Right lobe of liver (tissue), 6 donors: Measurements from ENCODE around the gene RAP1A. TPM values are rescaled to one million over a fixed set of nuclear protein-coding genes. Genes with fewer than 3 reads are reported as not detected.
A peak's percentile ranks its signal among the peaks of the same experiment; 100 is the strongest.

Experiments used
- ATAC-seq, 4 donors: fragments of 200-7000 bp; cut with Tn5 transposase; one replicate each; pipeline ENCODE4 v1.9.1; 2020; ENCODE audit warnings: mild to moderate bottlenecking in 4 of 4, moderate library complexity in 4 of 4
- DNase-seq, 3 donors: peaks; one replicate each; pipeline ENCODE4 v3.0.0-alpha.2; 2020
- H3K27ac ChIP-seq, 3 donors: fragments of 200-600 bp; one replicate each; pipeline ENCODE4 v1.8.0; 2022
- H3K27me3 ChIP-seq, 2 donors: fragments of 200-600 bp; one replicate each; pipeline ENCODE4 v1.8.0; 2022
- H3K36me3 ChIP-seq, 4 donors: fragments of 200-600 bp; sonication (generic) in 1 of 4; one replicate each; pipeline versions ENCODE4 v1.5.1 to v1.8.0; 2017 to 2022; ENCODE audit warnings: control low read depth in 1 of 4
- H3K4me1 ChIP-seq, 4 donors: fragments of 200-600 bp; sonication (generic) in 1 of 4; one replicate each; pipeline versions ENCODE4 v1.5.1 to v1.8.0; 2017 to 2022; ENCODE audit warnings: control low read depth in 1 of 4
- H3K4me3 ChIP-seq, 3 donors: fragments of 200-600 bp; one replicate each; pipeline ENCODE4 v1.8.0; 2022
- H3K9me3 ChIP-seq, 4 donors: fragments of 200-600 bp; sonication (generic) in 1 of 4; one replicate each; pipeline versions ENCODE4 v1.5.1 to v1.8.0; 2017 to 2022; ENCODE audit warnings: control low read depth in 1 of 4
- POLR2A ChIP-seq: fragments of 450-650 bp; IDR thresholded peaks from one replicate; pipeline ENCODE4 v1.6.1; 2017; ENCODE audit warnings: antibody characterized with exemption, mild to moderate bottlenecking
- WGBS: methylation state at CpG from one replicate; pipeline ENCODE4 v1.1.6; 2018; ENCODE audit warnings: low coverage, low lambda C conversion rate; ENCODE audit not compliant: insufficient coverage; ENCODE audit errors: missing lambda C conversion rate; 5-methylcytosine and 5-hydroxymethylcytosine counted together
- intact Hi-C, 2 donors: fragments of 100-400 bp; cut with DNase I; formaldehyde crosslinking; loops; one replicate each; pipeline versions ENCODE4 v1.11.2 to v1.14.1; 2022
- total RNA-seq, 6 experiments: library from RNA; depleted of rRNA in 2 of 6; stranded (reverse); fragments of >200 nt in 2 of 6; fragmentation: NEBNext Ultra II Directional in 3 of 6; extraction: Animal tissue kit (Norgen Biotek cat#: 25700) in 3 of 6; gene quantifications; one replicate each; pipeline versions ENCODE4 v1.1.0 to v1.2.4, GENCODE V29; 2016 to 2023
- TF ChIP-seq, protein P1 (sequence below), 4 donors: fragments of 200-600 bp in 3 of 4; fragments of 450-650 bp in 1 of 4; IDR thresholded peaks; one replicate each; pipeline versions ENCODE4 v1.5.1 to v1.8.0; 2016 to 2022; ENCODE audit warnings: antibody characterized with exemption in 4 of 4, mild to moderate bottlenecking in 2 of 4
- donor health status: DM: no; HTN: yes; CAD: no.
- donor health status: DM: no; HTN: no; CAD: no.
- donor health status: DM: no; HTN: no; CAD: no.
- donor health status: DM: no; HTN: yes; CAD: no.
- donor health status: DM: no; HTN: yes; CAD: no.

Gene RAP1A
- total RNA-seq, 6 experiments from 2014 or later, result 25.9 to 53.8 (median 33.3) TPM

DNA sequence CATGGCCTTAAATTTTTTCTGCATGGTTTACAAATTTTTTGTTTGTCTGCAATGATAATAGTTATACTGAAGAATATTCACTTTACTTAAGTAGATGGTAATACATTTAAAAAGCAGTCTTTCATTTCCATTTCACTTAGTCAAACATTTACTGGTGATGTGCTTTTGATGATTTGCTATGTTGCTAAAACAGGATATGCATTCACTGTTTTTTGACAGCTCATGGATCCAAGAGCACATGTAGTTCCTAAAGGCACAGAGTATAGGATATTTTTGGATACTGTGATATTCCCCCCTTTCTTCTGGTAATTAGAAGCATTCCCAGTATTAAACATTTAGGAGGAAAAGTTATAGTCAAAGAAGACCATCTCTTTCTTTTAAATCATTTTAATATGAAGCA is 45.9 kb downstream of the RAP1A start:
- Histone ChIP-seq H3K36me3 (no peaks in the 10 kb centered on the region), H3K27me3 (no peaks in the 10 kb centered on the region), H3K9me3 (no peaks in the 10 kb centered on the region), H3K4me1 (peaks cover 0 to 18% (median 5%) of the 10 kb centered on the region in 4 donors), H3K4me3 (no peak overlapping the region), H3K27ac (no peak overlapping the region)
- ATAC-seq (no peak), DNase-seq (no peak)
- intact Hi-C loops, result loop anchor here in 1 of 2 donors (10.0 kb wide), 1 partner anchor 161 kb away; the partner anchor contains the start of genes ADORA3 and TMIGD3
- TF ChIP-seq, protein P1, sequence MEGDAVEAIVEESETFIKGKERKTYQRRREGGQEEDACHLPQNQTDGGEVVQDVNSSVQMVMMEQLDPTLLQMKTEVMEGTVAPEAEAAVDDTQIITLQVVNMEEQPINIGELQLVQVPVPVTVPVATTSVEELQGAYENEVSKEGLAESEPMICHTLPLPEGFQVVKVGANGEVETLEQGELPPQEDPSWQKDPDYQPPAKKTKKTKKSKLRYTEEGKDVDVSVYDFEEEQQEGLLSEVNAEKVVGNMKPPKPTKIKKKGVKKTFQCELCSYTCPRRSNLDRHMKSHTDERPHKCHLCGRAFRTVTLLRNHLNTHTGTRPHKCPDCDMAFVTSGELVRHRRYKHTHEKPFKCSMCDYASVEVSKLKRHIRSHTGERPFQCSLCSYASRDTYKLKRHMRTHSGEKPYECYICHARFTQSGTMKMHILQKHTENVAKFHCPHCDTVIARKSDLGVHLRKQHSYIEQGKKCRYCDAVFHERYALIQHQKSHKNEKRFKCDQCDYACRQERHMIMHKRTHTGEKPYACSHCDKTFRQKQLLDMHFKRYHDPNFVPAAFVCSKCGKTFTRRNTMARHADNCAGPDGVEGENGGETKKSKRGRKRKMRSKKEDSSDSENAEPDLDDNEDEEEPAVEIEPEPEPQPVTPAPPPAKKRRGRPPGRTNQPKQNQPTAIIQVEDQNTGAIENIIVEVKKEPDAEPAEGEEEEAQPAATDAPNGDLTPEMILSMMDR (IDR thresholded peaks at IDR 0.05), result no peak
- no peak for TF ChIP-seq POLR2A

DNA sequence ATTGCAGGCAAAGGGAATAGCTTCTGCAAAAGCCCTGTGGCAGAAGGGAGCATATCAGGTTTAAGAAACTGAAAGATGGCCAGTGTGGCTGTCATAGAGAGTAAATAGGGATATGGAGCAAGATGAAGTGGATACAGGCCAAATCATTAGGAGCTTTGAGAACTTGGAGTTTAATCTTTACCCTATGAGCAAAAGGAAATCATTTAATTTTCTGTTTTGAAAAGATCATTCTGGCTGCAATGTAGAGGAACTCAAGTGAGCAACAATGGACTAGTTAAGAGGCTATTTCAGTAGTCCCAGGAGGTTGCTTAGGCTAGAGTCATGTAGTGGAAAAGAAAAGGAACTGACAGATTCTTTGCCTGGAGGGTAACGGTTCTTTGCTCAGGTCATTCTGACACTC is 47.2 kb downstream of the RAP1A start:
- TF ChIP-seq POLR2A, result no peak
- TF ChIP-seq, protein P1 (IDR thresholded peaks at IDR 0.05), result no peak
- Histone ChIP-seq H3K27me3 (no peaks in the 10 kb centered on the region), H3K4me3 (no peak overlapping the region), H3K4me1 (peaks cover 0 to 13% (median 5%) of the 10 kb centered on the region in 4 donors), H3K27ac (peak overlapping the region in 1 of 3 donors; percentile 8), H3K9me3 (no peaks in the 10 kb centered on the region), H3K36me3 (no peaks in the 10 kb centered on the region)
- WGBS, result 50% methylated on average over 1 of the region's 1 CpG
- DNase-seq, result no peak
- ATAC-seq, result peak; percentile 72 to 93 (median 84)
- intact Hi-C loops, result loop anchor here in 1 of 2 donors (10.0 kb wide), 1 partner anchor 162 kb away; the partner anchor contains the start of genes ADORA3 and TMIGD3

DNA sequence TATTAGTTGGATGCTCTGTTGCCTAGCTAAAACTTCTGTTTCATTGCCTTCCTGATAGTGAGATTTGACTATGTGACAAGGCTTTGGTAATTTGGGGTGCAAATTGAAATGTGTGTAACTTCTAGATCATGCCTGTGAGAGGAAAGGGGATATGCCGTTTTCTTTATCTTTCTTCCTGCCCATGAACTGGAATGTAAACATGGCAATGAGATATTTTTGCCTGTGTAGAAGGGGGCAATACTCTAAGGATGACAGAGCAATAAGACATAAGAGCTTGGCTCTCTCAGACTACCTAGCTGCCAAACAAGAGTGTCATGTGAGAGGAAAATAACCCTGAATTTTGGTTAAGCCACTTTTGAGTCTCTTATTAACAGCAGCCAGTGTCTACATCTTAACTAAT is 49.7 kb downstream of the RAP1A start:
- Histone ChIP-seq H3K4me3 (no peak overlapping the region), H3K9me3 (no peaks in the 10 kb centered on the region), H3K27me3 (no peaks in the 10 kb centered on the region), H3K36me3 (no peaks in the 10 kb centered on the region), H3K27ac (no peak overlapping the region), H3K4me1 (peaks cover 0 to 12% (median 5%) of the 10 kb centered on the region in 4 donors)
- 30% methylated on average over 1 of the region's 1 CpG for WGBS
- ATAC-seq, result no peak
- TF ChIP-seq POLR2A, result no peak
- TF ChIP-seq, protein P1 (IDR thresholded peaks at IDR 0.05), result no peak
- DNase-seq, result no peak
- intact Hi-C loops, result loop anchor here in 1 of 2 donors (10.0 kb wide), 1 partner anchor 164 kb away; the partner anchor contains the start of genes ADORA3 and TMIGD3

DNA sequence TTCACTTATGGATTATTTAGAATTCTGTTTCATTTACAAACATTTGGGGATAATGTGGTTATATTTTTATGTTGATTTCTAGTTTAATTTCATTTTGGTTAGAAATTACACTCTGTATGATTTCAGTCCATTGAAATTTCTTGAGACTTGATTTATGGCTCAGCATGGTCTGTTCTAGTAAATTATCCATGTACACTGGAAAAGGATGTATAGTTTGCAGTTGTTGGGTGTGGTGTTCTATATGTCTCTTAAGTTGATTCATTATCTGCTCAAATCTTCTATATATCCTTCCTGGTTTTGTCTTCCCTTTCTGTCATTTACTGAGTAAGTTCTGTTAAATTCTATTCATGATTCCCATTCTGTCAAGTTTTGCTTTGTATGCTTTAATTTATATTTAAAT is 52.3 kb downstream of the RAP1A start:
- H3K27ac ChIP-seq, result no peak overlapping the region
- DNase-seq (no peak), ATAC-seq (no peak)
- no peaks in the 10 kb centered on the region for H3K36me3 ChIP-seq
- no peaks in the 10 kb centered on the region for H3K27me3 ChIP-seq
- intact Hi-C loops, result no loop called here
- no peak for TF ChIP-seq POLR2A
- TF ChIP-seq, protein P1 (IDR thresholded peaks at IDR 0.05), result no peak
- no peak overlapping the region for H3K4me3 ChIP-seq
- no peaks in the 10 kb centered on the region for H3K9me3 ChIP-seq
- peaks cover 0 to 4% (median 0%) of the 10 kb centered on the region in 4 donors for H3K4me1 ChIP-seq

DNA sequence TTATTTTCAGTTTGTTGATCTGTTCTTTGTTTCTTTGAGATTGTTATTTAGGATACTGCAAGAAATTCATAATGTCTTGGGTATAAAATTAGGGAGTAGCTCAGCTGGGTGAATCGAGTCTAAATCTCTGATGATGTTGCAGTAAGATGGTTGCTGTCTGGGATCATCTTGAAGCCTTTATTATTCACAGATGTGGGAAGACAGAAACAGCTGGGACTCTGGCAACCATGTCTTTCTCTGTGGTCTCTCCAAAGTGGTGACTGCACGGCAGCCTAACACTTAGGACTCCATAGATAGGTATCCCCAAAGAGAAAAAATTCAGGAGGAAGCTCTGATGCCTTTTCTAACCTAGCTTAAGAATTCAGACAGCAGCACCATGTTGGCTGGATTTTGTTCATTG is 52.7 kb downstream of the RAP1A start:
- DNase-seq (no peak), ATAC-seq (no peak)
- H3K4me3 ChIP-seq, result no peak overlapping the region
- H3K27me3 ChIP-seq, result no peaks in the 10 kb centered on the region
- H3K36me3 ChIP-seq, result no peaks in the 10 kb centered on the region
- H3K4me1 ChIP-seq, result no peaks in the 10 kb centered on the region
- intact Hi-C loops, result no loop called here
- no peak overlapping the region for H3K27ac ChIP-seq
- H3K9me3 ChIP-seq, result no peaks in the 10 kb centered on the region
- 89% methylated on average over 2 of the region's 2 CpGs for WGBS
- TF ChIP-seq, protein P1 (IDR thresholded peaks at IDR 0.05), result no peak
- TF ChIP-seq POLR2A, result no peak
